Activated CD4-positive, alpha-beta memory T cell treated with anti-CD3 and anti-CD28 coated beads, Interleukin-2, amount 10 ng/mL, durations not matched to agents 7 days and 5 days (primary cell): ENCODE data around the gene SYPL1. TPM values are rescaled to one million over a fixed set of nuclear protein-coding genes. Genes with fewer than 3 reads are reported as not detected.

Experiments
- CTCF ChIA-PET: fragments of 350-600 bp; sonication (Branson Sonifier 250); formaldehyde crosslinking; loops from one replicate; lab custom pipeline; 2021; ENCODE audit warnings: antibody characterized with exemption, inconsistent platforms; lab: Charles Lee
- POLR2A ChIA-PET: fragments of 350-600 bp; sonication (Branson Sonifier 250); formaldehyde crosslinking; loops from one replicate; lab custom pipeline; 2021; ENCODE audit warnings: antibody characterized with exemption; lab: Charles Lee
- DNase-seq: peaks from one replicate; pipeline ENCODE4 v3.0.0-alpha.2; 2020
- H3K27ac Mint-ChIP-seq: one replicate; pipeline ENCODE4 v1.8.0; 2021; ENCODE audit warnings: mild to moderate bottlenecking, mixed read lengths
- H3K27me3 Mint-ChIP-seq: one replicate; pipeline ENCODE4 v1.8.0; 2021; ENCODE audit warnings: mixed read lengths
- H3K36me3 Mint-ChIP-seq: one replicate; pipeline ENCODE4 v1.8.0; 2021; ENCODE audit warnings: low read depth, mixed read lengths
- H3K4me1 Mint-ChIP-seq: one replicate; pipeline ENCODE4 v1.8.0; 2021; ENCODE audit warnings: mixed read lengths
- H3K4me3 Mint-ChIP-seq: one replicate; pipeline ENCODE4 v1.8.0; 2021; ENCODE audit warnings: mild to moderate bottlenecking, mixed read lengths
- H3K9me3 Mint-ChIP-seq: one replicate; pipeline ENCODE4 v1.8.0; 2021; ENCODE audit warnings: mixed read lengths
- total RNA-seq, 2 experiments: library from RNA; stranded (reverse); gene quantifications; one replicate each; pipeline ENCODE4 v1.2.3, GENCODE V29; 2021

SYPL1 gene
- total RNA-seq, 2 experiments from 2014 or later = 37.5 to 38.8 TPM

DNA sequence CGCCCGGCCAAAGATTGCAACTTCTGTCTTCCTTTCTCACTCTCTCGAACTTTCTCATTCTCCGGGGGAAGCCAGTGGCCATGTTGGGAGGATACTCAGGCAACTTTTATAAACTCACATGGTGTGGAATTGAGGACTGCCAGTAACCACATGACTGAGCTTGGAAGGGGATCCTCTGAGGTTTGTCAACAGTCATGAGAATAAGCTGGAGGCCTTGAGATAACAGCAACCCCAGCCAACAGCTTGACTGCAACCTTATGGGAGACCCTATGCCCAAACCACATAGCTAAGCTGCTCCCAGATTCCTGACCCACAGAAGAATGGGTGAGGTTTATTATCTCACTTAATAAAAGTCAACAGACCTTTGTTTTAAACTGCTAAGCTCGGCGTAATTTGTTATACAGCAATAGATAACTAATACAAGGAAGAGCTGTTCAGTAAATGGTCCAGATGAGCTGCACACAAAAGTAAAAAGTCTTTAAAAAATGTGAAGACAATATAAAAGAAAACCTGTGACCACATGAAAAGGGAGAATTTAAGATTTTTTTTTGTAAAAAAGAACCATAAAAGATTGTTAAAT, 9.6 kb downstream of the SYPL1 start:
- ChIA-PET CTCF (interaction anchor here (0.8 to 1.3 kb wide), 2 partner anchors 24 to 25 kb away, joined by 3 read pairs; no protein-coding TSS in a partner anchor), POLR2A (interaction anchor here (0.5 to 2.5 kb wide), 3 partner anchors 9 to 31 kb away, joined by 3 to 12 read pairs (median 5); partner anchors contain the start of gene SYPL1)
- Mint-ChIP-seq H3K27ac (no peak overlapping the region), H3K36me3 (peaks cover 15% of the 10 kb centered on the region), H3K27me3 (no peaks in the 10 kb centered on the region), H3K9me3 (no peaks in the 10 kb centered on the region), H3K4me1 (peaks cover 27% of the 10 kb centered on the region), H3K4me3 (no peak overlapping the region)
- no peak for DNase-seq

DNA sequence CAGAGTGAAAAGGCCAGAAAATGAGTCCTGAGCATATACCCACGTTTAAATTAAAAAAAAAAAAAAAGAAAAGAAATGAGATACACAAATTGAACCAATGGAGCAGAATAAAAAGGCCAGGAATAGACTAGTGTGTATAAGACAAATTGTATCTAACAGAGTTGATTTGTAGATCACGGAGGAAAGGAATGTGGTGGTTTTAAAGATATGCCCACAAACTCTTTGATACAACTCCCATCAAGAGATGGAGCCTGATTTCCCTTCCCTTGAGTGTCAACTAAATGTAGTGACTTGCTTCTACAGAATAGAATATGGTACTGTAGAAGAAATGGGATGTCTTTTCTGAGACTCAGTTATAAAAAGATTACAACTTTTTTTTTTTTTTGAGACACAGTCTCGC, 10.4 kb downstream of the SYPL1 start:
- Mint-ChIP-seq H3K4me1 (peaks cover 27% of the 10 kb centered on the region), H3K36me3 (peaks cover 17% of the 10 kb centered on the region), H3K4me3 (no peak overlapping the region), H3K9me3 (no peaks in the 10 kb centered on the region), H3K27me3 (no peaks in the 10 kb centered on the region), H3K27ac (no peak overlapping the region)
- CTCF ChIA-PET = no interaction called here
- DNase-seq = no peak
- POLR2A ChIA-PET = interaction anchor here (2.5 kb wide), 1 partner anchor 10 kb away, joined by 12 read pairs; the partner anchor contains the start of gene SYPL1

DNA sequence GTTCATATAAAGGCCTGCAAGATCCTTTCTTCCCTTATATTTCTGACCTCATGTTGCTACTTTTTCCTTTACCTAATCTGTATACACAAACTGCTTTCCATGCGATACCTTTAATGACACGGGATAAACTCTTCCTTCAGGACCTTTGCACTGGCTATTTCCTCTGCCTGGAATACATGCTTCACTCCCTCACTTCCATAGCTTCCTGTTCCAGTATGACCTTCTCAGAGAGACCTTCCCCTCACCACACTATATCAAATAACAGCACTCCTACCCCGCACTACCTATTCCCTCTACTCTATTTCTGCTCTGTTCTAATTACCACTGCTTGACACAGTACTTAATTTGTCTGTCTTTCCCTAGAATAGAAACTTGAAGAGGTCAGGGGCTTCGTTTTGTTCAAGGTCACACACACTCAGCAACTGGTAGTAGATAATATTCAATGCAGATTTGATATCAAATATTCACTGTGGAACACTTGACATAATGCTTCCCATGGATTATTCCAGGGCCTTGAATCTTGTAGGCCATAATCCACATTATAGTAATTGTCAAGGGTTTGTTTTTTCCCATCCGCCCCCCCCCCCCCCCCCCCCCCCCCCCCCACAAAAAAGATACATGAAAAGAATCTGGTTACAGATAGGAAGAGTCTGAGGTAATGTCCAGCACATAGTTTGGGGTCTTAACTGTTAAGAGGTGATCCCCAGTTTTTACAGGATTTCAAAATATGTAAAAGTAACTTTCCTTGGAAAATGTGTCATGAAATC, 11.1 kb downstream of the SYPL1 start:
- no peaks in the 10 kb centered on the region for H3K27me3 Mint-ChIP-seq
- CTCF ChIA-PET = interaction anchor here (1.3 kb wide), 1 partner anchor 13 kb away, joined by 4 read pairs; no protein-coding TSS in a partner anchor
- H3K9me3 Mint-ChIP-seq = no peaks in the 10 kb centered on the region
- POLR2A ChIA-PET = interaction anchor here (0.7 to 1.9 kb wide), 2 partner anchors 9 to 10 kb away, joined by 3 to 9 read pairs; partner anchors contain the start of gene SYPL1
- H3K4me3 Mint-ChIP-seq = no peak overlapping the region
- H3K4me1 Mint-ChIP-seq = peaks cover 27% of the 10 kb centered on the region
- H3K36me3 Mint-ChIP-seq = peaks cover 17% of the 10 kb centered on the region
- DNase-seq = no peak
- H3K27ac Mint-ChIP-seq = no peak overlapping the region

DNA sequence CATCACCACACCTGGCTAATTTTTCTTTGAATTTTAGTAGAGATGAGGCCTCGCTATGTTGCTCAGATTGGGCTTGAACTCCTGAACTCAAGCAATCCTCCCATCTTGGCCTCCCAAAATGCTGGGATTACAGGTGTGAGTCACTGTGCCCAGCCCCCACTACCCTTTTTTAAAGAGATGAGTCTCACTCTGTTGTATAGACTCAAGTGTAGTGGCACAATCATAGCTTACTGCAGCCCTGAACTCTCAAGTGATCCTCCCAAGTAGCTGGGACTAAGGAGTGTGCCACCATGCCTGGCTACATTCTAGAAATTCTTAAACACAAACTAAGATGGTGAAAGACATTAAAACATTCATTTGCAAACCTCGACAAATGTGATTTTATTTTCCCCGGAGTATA, 12.6 kb downstream of the SYPL1 start:
- Mint-ChIP-seq H3K27ac (no peak overlapping the region), H3K27me3 (no peaks in the 10 kb centered on the region), H3K4me3 (no peak overlapping the region), H3K36me3 (peaks cover 23% of the 10 kb centered on the region), H3K4me1 (peaks cover 27% of the 10 kb centered on the region), H3K9me3 (no peaks in the 10 kb centered on the region)
- CTCF ChIA-PET = interaction anchor here (1.3 to 1.5 kb wide), 2 partner anchors 14 kb away, joined by 3 to 4 read pairs; no protein-coding TSS in a partner anchor
- POLR2A ChIA-PET = interaction anchor here (1.9 kb wide), 1 partner anchor 12 kb away, joined by 9 read pairs; the partner anchor contains the start of gene SYPL1
- no peak for DNase-seq

DNA sequence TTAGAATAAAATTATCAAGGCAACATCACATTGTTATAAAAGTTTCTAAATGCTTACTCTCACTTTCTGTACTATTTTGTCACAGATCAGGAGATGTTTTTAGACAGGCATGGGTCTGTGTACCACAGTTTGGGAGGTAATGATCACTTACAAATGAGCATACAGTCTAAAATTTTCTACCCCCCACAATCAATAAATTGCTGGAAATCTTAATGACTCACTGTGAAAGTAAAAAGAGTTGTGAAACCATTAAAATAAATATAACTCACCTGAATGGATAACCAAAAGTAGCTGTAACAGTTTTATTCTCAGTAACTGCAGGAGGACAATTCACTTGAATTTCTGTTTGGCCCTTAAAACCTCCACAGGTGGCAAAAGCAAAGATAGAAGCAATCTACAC, 13.2 kb downstream of the SYPL1 start:
- Mint-ChIP-seq H3K27me3 (no peaks in the 10 kb centered on the region), H3K27ac (no peak overlapping the region), H3K9me3 (no peaks in the 10 kb centered on the region), H3K36me3 (peaks cover 23% of the 10 kb centered on the region), H3K4me1 (peaks cover 27% of the 10 kb centered on the region), H3K4me3 (no peak overlapping the region)
- POLR2A ChIA-PET = interaction anchor here (1.9 kb wide), 1 partner anchor 12 kb away, joined by 9 read pairs; the partner anchor contains the start of gene SYPL1
- no peak for DNase-seq
- CTCF ChIA-PET = interaction anchor here (1.5 kb wide), 1 partner anchor 13 kb away, joined by 3 read pairs; no protein-coding TSS in a partner anchor

DNA sequence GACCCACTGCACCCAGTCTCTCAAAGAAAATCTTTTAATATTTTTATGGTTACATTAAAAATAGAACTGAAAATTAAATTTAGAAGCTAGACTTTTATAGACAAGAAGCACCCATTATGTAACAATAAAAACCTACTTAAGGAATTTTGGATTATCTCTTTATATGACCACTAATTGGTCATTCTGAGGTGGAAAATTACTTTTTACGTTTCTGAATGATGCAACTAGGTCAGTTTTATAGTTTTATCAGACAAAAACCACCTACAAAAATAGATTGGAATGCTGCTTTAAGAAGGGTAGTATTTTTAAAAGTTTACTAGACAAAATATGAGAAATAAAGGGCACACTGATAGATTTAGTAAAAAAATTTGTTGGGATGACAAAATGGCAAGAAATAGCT, 16.5 kb downstream of the SYPL1 start:
- Mint-ChIP-seq H3K27me3 (no peaks in the 10 kb centered on the region), H3K4me1 (peaks cover 18% of the 10 kb centered on the region), H3K36me3 (peaks cover 29% of the 10 kb centered on the region), H3K9me3 (no peaks in the 10 kb centered on the region), H3K27ac (no peak overlapping the region), H3K4me3 (no peak overlapping the region)
- no peak for DNase-seq
- ChIA-PET POLR2A (no interaction called here), CTCF (interaction anchor here (0.9 kb wide), 1 partner anchor 59 kb away, joined by 3 read pairs; no protein-coding TSS in a partner anchor)

DNA sequence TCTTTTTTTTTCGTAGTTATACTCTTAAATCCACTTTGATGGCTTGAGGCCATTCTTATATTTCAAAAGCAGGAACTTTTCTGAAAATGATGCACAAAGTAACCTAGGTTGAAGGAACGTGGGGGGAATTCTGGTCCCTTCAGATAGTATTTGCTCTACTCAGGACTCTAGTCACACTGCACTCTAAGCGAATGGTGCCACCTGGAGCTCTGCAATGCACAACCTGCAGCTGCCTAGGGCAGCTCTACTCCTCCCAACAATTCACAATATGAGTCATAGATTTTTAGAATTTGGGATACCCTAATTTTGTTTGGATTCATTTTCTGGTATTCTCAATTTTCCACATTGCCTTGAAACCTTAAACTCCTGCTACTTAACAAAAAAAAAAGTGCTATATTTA, 17.3 kb downstream of the SYPL1 start:
- ChIA-PET POLR2A (no interaction called here), CTCF (interaction anchor here (1.1 to 1.6 kb wide), 4 partner anchors 22 to 59 kb away, joined by 3 to 7 read pairs (median 4); no protein-coding TSS in a partner anchor)
- H3K27ac Mint-ChIP-seq = no peak overlapping the region

DNA sequence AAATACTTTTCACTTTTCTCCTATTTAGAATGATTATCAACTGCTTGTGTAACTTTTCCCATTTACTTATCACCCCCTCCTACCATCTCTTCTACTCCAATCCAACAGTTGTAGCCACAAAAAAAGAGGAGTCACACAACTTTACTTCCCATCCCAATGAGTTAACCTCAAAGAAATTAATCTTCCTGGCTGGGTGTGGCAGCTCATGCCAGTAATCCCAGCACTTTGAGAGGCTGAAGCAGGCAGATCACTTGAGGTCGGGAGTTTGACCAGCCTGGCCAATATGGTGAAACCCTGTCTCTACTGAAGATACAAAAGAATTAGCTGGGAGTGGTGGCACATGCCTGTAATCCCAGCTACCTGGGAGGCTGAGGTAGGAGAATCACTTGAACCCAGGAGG, 19.9 kb downstream of the SYPL1 start:
- H3K27ac Mint-ChIP-seq = no peak overlapping the region
- H3K36me3 Mint-ChIP-seq = peaks cover 36% of the 10 kb centered on the region
- no peaks in the 10 kb centered on the region for H3K27me3 Mint-ChIP-seq
- POLR2A ChIA-PET = interaction anchor here (1.2 kb wide), 1 partner anchor 21 kb away, joined by 6 read pairs; no protein-coding TSS in a partner anchor
- DNase-seq = no peak
- CTCF ChIA-PET = no interaction called here
- H3K4me3 Mint-ChIP-seq = no peak overlapping the region
- no peaks in the 10 kb centered on the region for H3K9me3 Mint-ChIP-seq
- no peaks in the 10 kb centered on the region for H3K4me1 Mint-ChIP-seq

More for the DNA sequence above, 17.3 kb downstream of the SYPL1 start:
- no peak for DNase-seq
- no peaks in the 10 kb centered on the region for H3K27me3 Mint-ChIP-seq
- H3K36me3 Mint-ChIP-seq = peaks cover 33% of the 10 kb centered on the region
- no peak overlapping the region for H3K4me3 Mint-ChIP-seq
- no peaks in the 10 kb centered on the region for H3K9me3 Mint-ChIP-seq
- peaks cover 11% of the 10 kb centered on the region for H3K4me1 Mint-ChIP-seq

DNA sequence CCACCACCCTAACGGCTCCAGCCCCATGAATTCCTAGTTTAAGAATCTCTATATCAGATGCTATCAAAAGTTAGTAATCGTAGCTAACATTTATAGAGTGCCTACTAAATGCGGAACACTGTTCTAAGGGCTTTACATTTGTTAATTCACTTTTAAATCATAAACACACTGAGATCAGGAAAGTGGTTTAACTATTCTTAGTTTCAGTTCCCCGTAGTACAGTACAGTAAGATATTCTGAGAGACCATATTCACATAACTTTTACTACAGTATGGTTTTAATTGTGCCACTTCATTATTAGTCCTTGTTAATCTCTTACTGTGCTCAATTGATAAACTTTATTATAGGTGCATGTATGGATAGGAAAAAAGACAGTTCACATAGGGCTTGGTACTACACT, 22.5 kb downstream of the SYPL1 start:
- no peaks in the 10 kb centered on the region for H3K4me1 Mint-ChIP-seq
- DNase-seq = no peak
- ChIA-PET POLR2A (no interaction called here), CTCF (no interaction called here)
- H3K4me3 Mint-ChIP-seq = no peak overlapping the region
- H3K36me3 Mint-ChIP-seq = peaks cover 32% of the 10 kb centered on the region
- no peak overlapping the region for H3K27ac Mint-ChIP-seq
- no peaks in the 10 kb centered on the region for H3K27me3 Mint-ChIP-seq
- no peaks in the 10 kb centered on the region for H3K9me3 Mint-ChIP-seq

DNA sequence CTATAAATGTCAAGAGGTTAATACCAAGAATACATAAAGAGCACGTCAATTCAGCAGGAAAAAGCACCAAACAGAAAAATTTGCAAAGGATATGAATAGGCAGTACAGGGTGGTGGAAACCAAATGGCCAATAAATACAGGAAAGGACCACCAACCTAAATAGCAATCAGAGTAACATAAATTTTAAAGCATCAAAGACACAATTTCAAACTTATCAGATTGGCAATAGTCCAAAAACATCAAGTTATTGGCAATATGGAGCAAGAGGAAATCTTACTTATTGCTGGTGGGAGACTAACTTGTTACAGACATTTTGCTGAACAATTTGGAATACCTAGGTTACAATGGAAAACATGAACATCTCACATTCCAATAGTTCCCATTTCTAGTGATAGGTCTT, 24.1 kb downstream of the SYPL1 start:
- no peak overlapping the region for H3K4me3 Mint-ChIP-seq
- DNase-seq = no peak
- H3K27me3 Mint-ChIP-seq = no peaks in the 10 kb centered on the region
- H3K9me3 Mint-ChIP-seq = no peaks in the 10 kb centered on the region
- H3K4me1 Mint-ChIP-seq = peaks cover 7% of the 10 kb centered on the region
- peaks cover 28% of the 10 kb centered on the region for H3K36me3 Mint-ChIP-seq
- CTCF ChIA-PET = no interaction called here
- H3K27ac Mint-ChIP-seq = no peak overlapping the region
- POLR2A ChIA-PET = no interaction called here

DNA sequence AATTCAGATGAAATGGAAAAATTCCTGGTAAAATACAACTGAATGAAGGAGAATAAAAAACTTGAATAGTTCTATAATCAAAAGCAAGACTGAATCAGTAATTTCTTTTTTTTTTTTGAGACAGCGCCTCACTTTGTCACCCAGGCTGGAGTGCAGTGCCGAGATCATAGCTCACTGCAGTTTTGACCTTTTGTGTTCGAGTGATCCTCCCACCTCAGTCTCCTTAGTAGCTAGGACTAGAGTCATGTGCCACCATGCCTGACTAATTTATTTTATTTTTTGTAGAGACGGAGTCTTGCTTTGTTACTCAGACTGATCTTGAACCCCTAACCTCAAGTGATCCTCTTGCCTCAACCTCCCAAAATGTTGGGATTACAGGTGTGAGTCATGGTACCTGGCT, 26.1 kb downstream of the SYPL1 start:
- Mint-ChIP-seq H3K4me3 (no peak overlapping the region), H3K9me3 (no peaks in the 10 kb centered on the region), H3K4me1 (peaks cover 7% of the 10 kb centered on the region), H3K27me3 (no peaks in the 10 kb centered on the region), H3K27ac (no peak overlapping the region), H3K36me3 (peaks cover 20% of the 10 kb centered on the region)
- ChIA-PET CTCF (interaction anchor here (0.9 to 1.7 kb wide), 2 partner anchors 13 to 91 kb away, joined by 3 read pairs; no protein-coding TSS in a partner anchor), POLR2A (no interaction called here)
- DNase-seq = no peak

DNA sequence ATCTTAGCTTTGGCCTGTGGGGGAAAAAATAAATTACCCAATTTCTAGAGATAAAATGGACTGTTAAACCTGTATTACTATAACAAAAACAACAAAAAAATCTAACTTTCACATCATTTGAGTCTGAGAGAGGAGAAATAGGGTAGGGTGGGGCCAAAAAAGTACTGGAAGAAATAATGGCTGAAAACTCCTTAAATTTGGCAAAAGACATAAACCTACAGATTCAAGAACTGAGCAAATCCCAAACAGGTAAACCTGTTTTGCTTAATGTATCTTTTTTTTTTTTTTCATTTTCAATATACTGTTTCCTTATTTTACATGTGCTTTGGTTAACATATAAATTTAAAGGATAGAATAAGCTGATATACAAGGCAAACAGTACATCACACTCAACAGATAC, 27.1 kb downstream of the SYPL1 start:
- DNase-seq = no peak
- H3K27ac Mint-ChIP-seq = no peak overlapping the region
- H3K4me3 Mint-ChIP-seq = no peak overlapping the region
- no peaks in the 10 kb centered on the region for H3K27me3 Mint-ChIP-seq
- CTCF ChIA-PET = interaction anchor here (0.9 to 1.1 kb wide), 2 partner anchors 14 to 81 kb away, joined by 3 to 4 read pairs; no protein-coding TSS in a partner anchor
- POLR2A ChIA-PET = interaction anchor here (3.6 kb wide), 1 partner anchor 14 kb away, joined by 17 read pairs; no protein-coding TSS in a partner anchor
- peaks cover 7% of the 10 kb centered on the region for H3K4me1 Mint-ChIP-seq
- H3K9me3 Mint-ChIP-seq = no peaks in the 10 kb centered on the region
- H3K36me3 Mint-ChIP-seq = peaks cover 14% of the 10 kb centered on the region
